Neural crest cell (in vitro differentiated cells): ENCODE measurements around the gene NPC1L1. TPM values are rescaled to one million over a fixed set of nuclear protein-coding genes. Genes with fewer than 3 reads are reported as not detected.
"Not testable (repeated sequence)": the region's sequence is repeated elsewhere in the genome, so short reads cannot be mapped to it uniquely, and the experiment has no call there.

Experiments
- DNase-seq: peaks from one replicate; pipeline ENCODE4 v3.0.0; 2021; ENCODE audit warnings: low read depth, mixed read lengths, low spot score
- H3K27ac Mint-ChIP-seq: one replicate; pipeline ENCODE4 v1.8.0; 2021; ENCODE audit warnings: mild to moderate bottlenecking, mixed read lengths; ENCODE audit not compliant: unreplicated experiment
- H3K27me3 Mint-ChIP-seq: 2 replicates; pipeline ENCODE4 v1.8.0; 2021; ENCODE audit warnings: low read depth, mild to moderate bottlenecking, mixed read lengths
- H3K36me3 Mint-ChIP-seq: 2 replicates; pipeline ENCODE4 v1.8.0; 2021; ENCODE audit warnings: low read depth, mild to moderate bottlenecking, mixed read lengths
- H3K4me1 Mint-ChIP-seq: 2 replicates; pipeline ENCODE4 v1.8.0; 2021; ENCODE audit warnings: mixed read lengths
- H3K4me3 Mint-ChIP-seq: one replicate; pipeline ENCODE4 v1.8.0; 2021; ENCODE audit warnings: mild to moderate bottlenecking, mixed read lengths
- H3K9me3 Mint-ChIP-seq: 2 replicates; pipeline ENCODE4 v1.8.0; 2021; ENCODE audit warnings: mixed read lengths
- CTCF ChIP-seq: fragments of 200-600 bp; sonication (generic); conservative IDR thresholded peaks from 2 replicates; pipeline ENCODE4 v1.5.0; 2021; ENCODE audit warnings: antibody characterized with exemption, mild to moderate bottlenecking
- total RNA-seq: library from RNA; stranded (reverse); gene quantifications from 2 replicates; pipeline ENCODE4 v1.2.1, GENCODE V29; 2021

Gene NPC1L1
- total RNA-seq, 1 donor from 2014 or later: 0.12 TPM

- H3K4me1 Mint-ChIP-seq: peaks cover 5% of the 10 kb centered on the region
- H3K9me3 Mint-ChIP-seq: no peaks in the 10 kb centered on the region
- peak overlapping the region; percentile 35 for H3K27ac Mint-ChIP-seq
- TF ChIP-seq CTCF: no peak
- H3K36me3 Mint-ChIP-seq: peaks cover 3% of the 10 kb centered on the region
- no peak for DNase-seq
- peaks cover 6% of the 10 kb centered on the region for H3K27me3 Mint-ChIP-seq
- H3K4me3 Mint-ChIP-seq: no peak overlapping the region
Measured at GRCh38 chr7:44561962-44562621, 21.0 kb upstream of the NPC1L1 start.

- H3K27ac Mint-ChIP-seq: no peak overlapping the region
- DNase-seq: no peak
- peaks cover 3% of the 10 kb centered on the region for H3K36me3 Mint-ChIP-seq
- no peaks in the 10 kb centered on the region for H3K9me3 Mint-ChIP-seq
- H3K4me3 Mint-ChIP-seq: no peak overlapping the region
- peaks cover 7% of the 10 kb centered on the region for H3K27me3 Mint-ChIP-seq
- H3K4me1 Mint-ChIP-seq: peaks cover 5% of the 10 kb centered on the region
- TF ChIP-seq CTCF: no peak
Measured at GRCh38 chr7:44561481-44561880, 20.4 kb upstream of the NPC1L1 start.

GRCh38 chr7:44559485-44559884, 18.4 kb upstream of the NPC1L1 start:
- TF ChIP-seq CTCF: no peak
- H3K4me1 Mint-ChIP-seq: no peaks in the 10 kb centered on the region
- H3K27me3 Mint-ChIP-seq: peaks cover 7% of the 10 kb centered on the region
- H3K27ac Mint-ChIP-seq: no peak overlapping the region
- DNase-seq: no peak
- no peaks in the 10 kb centered on the region for H3K9me3 Mint-ChIP-seq
- no peak overlapping the region for H3K4me3 Mint-ChIP-seq
- no peaks in the 10 kb centered on the region for H3K36me3 Mint-ChIP-seq

GRCh38 chr7:44557485-44557884, 16.4 kb upstream of the NPC1L1 start:
- Mint-ChIP-seq H3K4me1 (no peaks in the 10 kb centered on the region), H3K27ac (no peak overlapping the region), H3K27me3 (peaks cover 10% of the 10 kb centered on the region), H3K9me3 (no peaks in the 10 kb centered on the region), H3K4me3 (no peak overlapping the region), H3K36me3 (no peaks in the 10 kb centered on the region)
- no peak for TF ChIP-seq CTCF
- DNase-seq: no peak

- peaks cover 14% of the 10 kb centered on the region for H3K27me3 Mint-ChIP-seq
- H3K9me3 Mint-ChIP-seq: no peaks in the 10 kb centered on the region
- no peaks in the 10 kb centered on the region for H3K36me3 Mint-ChIP-seq
- no peak overlapping the region for H3K27ac Mint-ChIP-seq
- DNase-seq: no peak
- no peaks in the 10 kb centered on the region for H3K4me1 Mint-ChIP-seq
- no peak overlapping the region for H3K4me3 Mint-ChIP-seq
- no peak for TF ChIP-seq CTCF
Measured at GRCh38 chr7:44555350-44555749, 14.2 kb upstream of the NPC1L1 start.

GRCh38 chr7:44552473-44553005, 11.4 kb upstream of the NPC1L1 start:
- H3K27ac Mint-ChIP-seq, H3K36me3 Mint-ChIP-seq, H3K4me3 Mint-ChIP-seq, H3K9me3 Mint-ChIP-seq, DNase-seq, H3K4me1 Mint-ChIP-seq: not testable (repeated sequence)
- peaks cover 39% of the 10 kb centered on the region for H3K27me3 Mint-ChIP-seq
